ENCODE results near the gene UBE2O.

DNA sequence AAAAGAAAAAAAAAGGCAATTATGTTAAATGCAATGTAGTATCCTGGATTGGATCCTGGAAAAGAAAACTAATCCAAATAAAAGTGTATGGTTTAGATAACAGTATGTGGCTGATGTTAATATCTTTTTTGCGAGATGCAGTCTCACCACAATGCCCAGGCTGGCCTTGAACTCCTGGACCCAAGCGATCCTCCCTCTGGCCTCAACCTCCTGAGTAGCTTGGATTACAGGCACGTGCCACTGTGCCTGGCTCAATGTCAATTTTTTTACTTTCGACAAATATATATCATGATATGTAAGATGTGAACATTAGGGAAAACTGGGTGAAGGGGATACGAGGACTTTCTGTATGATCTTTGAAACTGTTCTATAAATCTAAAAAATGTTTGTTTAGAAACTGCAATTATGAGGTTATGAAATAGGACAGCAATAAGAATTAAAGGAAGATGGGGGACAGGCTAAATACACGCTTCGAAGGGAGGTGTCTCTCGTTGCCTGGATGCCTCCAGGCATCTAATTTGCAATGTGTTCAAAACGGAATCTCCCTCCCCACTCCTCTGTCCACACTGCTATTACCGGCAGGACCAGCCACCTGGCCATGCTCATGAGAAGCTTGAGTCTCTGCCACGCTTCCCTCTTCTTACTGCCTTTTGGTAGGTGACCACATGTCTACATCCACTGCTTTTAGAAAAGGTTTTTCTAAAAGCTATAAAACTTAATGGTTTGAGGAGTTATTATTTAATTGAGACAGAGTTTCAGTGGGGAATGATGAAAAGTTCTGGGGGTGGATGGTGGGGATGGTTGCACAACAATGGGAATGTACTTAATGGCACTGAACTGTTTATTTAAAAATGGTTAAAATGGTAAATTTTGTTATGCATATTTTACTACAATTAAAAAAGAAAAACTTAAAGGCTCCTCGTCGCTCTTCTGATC is 15.2 kb downstream of the UBE2O start:
- TF ChIP-seq, protein P1, sequence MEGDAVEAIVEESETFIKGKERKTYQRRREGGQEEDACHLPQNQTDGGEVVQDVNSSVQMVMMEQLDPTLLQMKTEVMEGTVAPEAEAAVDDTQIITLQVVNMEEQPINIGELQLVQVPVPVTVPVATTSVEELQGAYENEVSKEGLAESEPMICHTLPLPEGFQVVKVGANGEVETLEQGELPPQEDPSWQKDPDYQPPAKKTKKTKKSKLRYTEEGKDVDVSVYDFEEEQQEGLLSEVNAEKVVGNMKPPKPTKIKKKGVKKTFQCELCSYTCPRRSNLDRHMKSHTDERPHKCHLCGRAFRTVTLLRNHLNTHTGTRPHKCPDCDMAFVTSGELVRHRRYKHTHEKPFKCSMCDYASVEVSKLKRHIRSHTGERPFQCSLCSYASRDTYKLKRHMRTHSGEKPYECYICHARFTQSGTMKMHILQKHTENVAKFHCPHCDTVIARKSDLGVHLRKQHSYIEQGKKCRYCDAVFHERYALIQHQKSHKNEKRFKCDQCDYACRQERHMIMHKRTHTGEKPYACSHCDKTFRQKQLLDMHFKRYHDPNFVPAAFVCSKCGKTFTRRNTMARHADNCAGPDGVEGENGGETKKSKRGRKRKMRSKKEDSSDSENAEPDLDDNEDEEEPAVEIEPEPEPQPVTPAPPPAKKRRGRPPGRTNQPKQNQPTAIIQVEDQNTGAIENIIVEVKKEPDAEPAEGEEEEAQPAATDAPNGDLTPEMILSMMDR (conservative IDR thresholded peaks at IDR 0.05; ENCODE audit: low read depth, low read length): no peak
- no peak for TF ChIP-seq EZH2 (IDR thresholded peaks at IDR 0.05; ENCODE audit: low read length, unreplicated experiment)

All from PC-3 (cell line).